HG03565 (cell line): ENCODE data around the gene TERF2IP.

Experiments used
- ATAC-seq: cut with Tn5 transposase; IDR thresholded peaks from one replicate; pipeline ENCODE4 v1.9.1; 2021; ENCODE audit warnings: mild to moderate bottlenecking, moderate library complexity; ENCODE audit not compliant: unreplicated experiment

The TERF2IP gene

GRCh38 chr16:75632857-75633256 lies 14.7 kb upstream of the TERF2IP start:
- ATAC-seq, result no peak

- ATAC-seq, result no peak
Observed at GRCh38 chr16:75635036-75635435, 12.5 kb upstream of the TERF2IP start.

GRCh38 chr16:75640598-75640997 lies 7.0 kb upstream of the TERF2IP start:
- no peak for ATAC-seq

- ATAC-seq, result no peak
Observed at GRCh38 chr16:75644240-75645012, 3.1 kb upstream of the TERF2IP start.

- peak; percentile 7 for ATAC-seq
Observed at GRCh38 chr16:75647112-75647491, 471 bp upstream of the TERF2IP start.

- ATAC-seq, result peak; percentile 5
Observed at GRCh38 chr16:75648265-75649076, 898 bp downstream of the TERF2IP start.

- ATAC-seq, result no peak
Observed at GRCh38 chr16:75653922-75654321, 6.3 kb downstream of the TERF2IP start.

- ATAC-seq, result no peak
Observed at GRCh38 chr16:75658175-75658574, 10.6 kb downstream of the TERF2IP start.

- ATAC-seq, result no peak
Observed at GRCh38 chr16:75660321-75660720, 12.7 kb downstream of the TERF2IP start.

GRCh38 chr16:75660726-75661302 lies 13.2 kb downstream of the TERF2IP start:
- ATAC-seq, result no peak

GRCh38 chr16:75667503-75667902 lies 19.9 kb downstream of the TERF2IP start:
- no peak for ATAC-seq

- no peak for ATAC-seq
Observed at GRCh38 chr16:75676909-75677308, 29.3 kb downstream of the TERF2IP start, which contains the start of gene CPHXL2. TSS of gene CPHXL2 (minus strand) at chr16:75677009. CDS start at chr16:75676999, 10 bp downstream.

GRCh38 chr16:75679366-75679765 lies 31.8 kb downstream of the TERF2IP start:
- ATAC-seq, result no peak

GRCh38 chr16:75682308-75682707 lies 34.7 kb downstream of the TERF2IP start:
- ATAC-seq, result no peak

- peak; percentile 59 for ATAC-seq
Observed at GRCh38 chr16:75687361-75687760, 39.8 kb downstream of the TERF2IP start.

GRCh38 chr16:75695708-75696107 lies 48.1 kb downstream of the TERF2IP start:
- no peak for ATAC-seq

- no peak for ATAC-seq
Observed at GRCh38 chr16:75697571-75697970, 50.0 kb downstream of the TERF2IP start.

GRCh38 chr16:75701361-75701760 lies 53.8 kb downstream of the TERF2IP start, which contains the start of gene DUXB:
TSS of gene DUXB (minus strand) at chr16:75701461. CDS start at chr16:75701418, 43 bp downstream.
- ATAC-seq, result no peak

- ATAC-seq, result no peak
Observed at GRCh38 chr16:75702242-75702641, 54.7 kb downstream of the TERF2IP start.

GRCh38 chr16:75703306-75703705 lies 55.7 kb downstream of the TERF2IP start:
- no peak for ATAC-seq
